HepG2 (cell line): ENCODE data around the gene PHTF1. TPM values are rescaled to one million over a fixed set of nuclear protein-coding genes. Genes with fewer than 3 reads are reported as not detected.

Experiments used
- AGO1 ChIP-seq: fragments of 200-400 bp; formaldehyde crosslinking; IDR thresholded peaks from 2 replicates; pipeline ENCODE4 v1.6.1; 2017; ENCODE audit warnings: mild to moderate bottlenecking, low read depth, low read length, moderate library complexity; ENCODE audit not compliant: poor library complexity, severe bottlenecking
- AGO2 ChIP-seq: fragments of 200-400 bp; formaldehyde crosslinking; optimal IDR thresholded peaks from 2 replicates; pipeline ENCODE3; 2017; ENCODE audit warnings: mild to moderate bottlenecking, low read depth, low read length, moderate library complexity
- IRF2 ChIP-seq: IDR thresholded peaks from 2 replicates; pipeline ENCODE4 v1.6.1; 2018; ENCODE audit warnings: missing genetic modification reagents, missing compliant biosample characterization
- NAIF1 ChIP-seq: sonication (generic); formaldehyde crosslinking; IDR thresholded peaks from 2 replicates; pipeline ENCODE4 v1.5.0; 2020; ENCODE audit warnings: mild to moderate bottlenecking, missing genetic modification reagents, borderline replicate concordance
- NFRKB ChIP-seq: fragments of 450-650 bp; IDR thresholded peaks from 2 replicates; pipeline ENCODE4 v1.6.1; 2017
- ONECUT2 ChIP-seq: sonication (generic); formaldehyde crosslinking; IDR thresholded peaks from 2 replicates; pipeline ENCODE4 v1.4.0; 2020; ENCODE audit warnings: missing genetic modification reagents
- RBM22 ChIP-seq: fragments of 200-400 bp; formaldehyde crosslinking; optimal IDR thresholded peaks from 2 replicates; pipeline ENCODE3; 2017; ENCODE audit warnings: mild to moderate bottlenecking, low read length, moderate library complexity
- SMAD3 ChIP-seq: sonication (generic); formaldehyde crosslinking; IDR thresholded peaks from 2 replicates; pipeline ENCODE4 v1.4.0; 2020; ENCODE audit warnings: missing genetic modification reagents
- SRY ChIP-seq: sonication (generic); formaldehyde crosslinking; IDR thresholded peaks from 2 replicates; pipeline ENCODE4 v1.8.0; 2022; ENCODE audit warnings: mild to moderate bottlenecking, missing genetic modification reagents
- ZNF709 ChIP-seq: sonication (generic); formaldehyde crosslinking; IDR thresholded peaks from 2 replicates; pipeline ENCODE4 v1.5.0; 2020; ENCODE audit warnings: mild to moderate bottlenecking, missing genetic modification reagents
- ZNF879 ChIP-seq: sonication (generic); formaldehyde crosslinking; IDR thresholded peaks from 2 replicates; pipeline ENCODE4 v1.8.1; 2023; ENCODE audit warnings: missing genetic modification reagents
- polyA plus RNA-seq, 8 experiments: library from polyadenylated mRNA; depleted of rRNA in 3 of 8; stranded (reverse) in 7 of 8; unstranded in 1 of 8; fragments of >200 nt; fragmentation: Illumina TruSeq in 4 of 8; extraction: Trizol in 4 of 8; gene quantifications; 2 replicates each; pipeline versions ENCODE4 v1.2.1 to v1.2.3, GENCODE V29; 2011 to 2016; ENCODE audit warnings: low read depth in 4 of 8, missing spikeins in 1 of 8, mixed read lengths in 1 of 8; ENCODE audit not compliant: insufficient read depth in 1 of 8
- total RNA-seq, 5 experiments: library from RNA; depleted of rRNA; stranded (reverse); fragments of >200 nt; fragmentation: Illumina TruSeq; extraction: Trizol; gene quantifications; 2 replicates each; pipeline ENCODE4 v1.2.3, GENCODE V29; 2016; ENCODE audit warnings: low read depth in 1 of 5
- TF ChIP-seq, protein P1 (sequence below): sonication (generic); formaldehyde crosslinking; IDR thresholded peaks from 2 replicates; pipeline ENCODE4 v1.8.0; 2022; ENCODE audit warnings: mild to moderate bottlenecking, missing genetic modification reagents
- TF ChIP-seq, protein P2 (sequence below): IDR thresholded peaks from 2 replicates; pipeline ENCODE4 v1.6.1; 2016; ENCODE audit warnings: low read depth, control low read depth
- TF ChIP-seq, protein P3 (sequence below): IDR thresholded peaks from 2 replicates; pipeline ENCODE4 v1.6.1; 2016; ENCODE audit warnings: mild to moderate bottlenecking, missing biosample characterization, missing genetic modification reagents
- TF ChIP-seq, protein P4 (sequence below): sonication (generic); formaldehyde crosslinking; conservative IDR thresholded peaks from 2 replicates; pipeline ENCODE4 v1.4.0; 2020; ENCODE audit warnings: mild to moderate bottlenecking, missing genetic modification reagents, moderate library complexity

The PHTF1 gene
- total and polyA plus RNA-seq, 2 of the 13 experiments (the other 11 are each of a cell fraction or from before 2014, with no cell fraction given), result 5.0 to 19.7 TPM

- TF ChIP-seq, protein P1, sequence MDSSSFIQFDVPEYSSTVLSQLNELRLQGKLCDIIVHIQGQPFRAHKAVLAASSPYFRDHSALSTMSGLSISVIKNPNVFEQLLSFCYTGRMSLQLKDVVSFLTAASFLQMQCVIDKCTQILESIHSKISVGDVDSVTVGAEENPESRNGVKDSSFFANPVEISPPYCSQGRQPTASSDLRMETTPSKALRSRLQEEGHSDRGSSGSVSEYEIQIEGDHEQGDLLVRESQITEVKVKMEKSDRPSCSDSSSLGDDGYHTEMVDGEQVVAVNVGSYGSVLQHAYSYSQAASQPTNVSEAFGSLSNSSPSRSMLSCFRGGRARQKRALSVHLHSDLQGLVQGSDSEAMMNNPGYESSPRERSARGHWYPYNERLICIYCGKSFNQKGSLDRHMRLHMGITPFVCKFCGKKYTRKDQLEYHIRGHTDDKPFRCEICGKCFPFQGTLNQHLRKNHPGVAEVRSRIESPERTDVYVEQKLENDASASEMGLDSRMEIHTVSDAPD, result 0 out of 2 replicates have a peak, but pooled peaks have one; percentile 13
- peak; percentile 74 for TF ChIP-seq AGO2
- peak; percentile 50 for TF ChIP-seq SRY (CRISPR knock-in tag)
- TF ChIP-seq IRF2 (CRISPR knock-in tag), result peak; percentile 19; the same call in 1 of the 2 replicates
- TF ChIP-seq ONECUT2 (CRISPR knock-in tag), result peak; percentile 92
- TF ChIP-seq, protein P2, sequence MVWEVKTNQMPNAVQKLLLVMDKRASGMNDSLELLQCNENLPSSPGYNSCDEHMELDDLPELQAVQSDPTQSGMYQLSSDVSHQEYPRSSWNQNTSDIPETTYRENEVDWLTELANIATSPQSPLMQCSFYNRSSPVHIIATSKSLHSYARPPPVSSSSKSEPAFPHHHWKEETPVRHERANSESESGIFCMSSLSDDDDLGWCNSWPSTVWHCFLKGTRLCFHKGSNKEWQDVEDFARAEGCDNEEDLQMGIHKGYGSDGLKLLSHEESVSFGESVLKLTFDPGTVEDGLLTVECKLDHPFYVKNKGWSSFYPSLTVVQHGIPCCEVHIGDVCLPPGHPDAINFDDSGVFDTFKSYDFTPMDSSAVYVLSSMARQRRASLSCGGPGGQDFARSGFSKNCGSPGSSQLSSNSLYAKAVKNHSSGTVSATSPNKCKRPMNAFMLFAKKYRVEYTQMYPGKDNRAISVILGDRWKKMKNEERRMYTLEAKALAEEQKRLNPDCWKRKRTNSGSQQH (CRISPR knock-in tag), result 0 out of 2 replicates have a peak, but pooled peaks have one; percentile 32
- TF ChIP-seq, protein P3, sequence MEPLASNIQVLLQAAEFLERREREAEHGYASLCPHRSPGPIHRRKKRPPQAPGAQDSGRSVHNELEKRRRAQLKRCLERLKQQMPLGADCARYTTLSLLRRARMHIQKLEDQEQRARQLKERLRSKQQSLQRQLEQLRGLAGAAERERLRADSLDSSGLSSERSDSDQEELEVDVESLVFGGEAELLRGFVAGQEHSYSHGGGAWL (CRISPR knock-in tag), result peak; percentile 17; the same call in 1 of the 2 replicates
- TF ChIP-seq SMAD3 (CRISPR knock-in tag), result 0 out of 2 replicates have a peak, but pooled peaks have one; percentile 12
- TF ChIP-seq ZNF879 (CRISPR knock-in tag), result no peak
- TF ChIP-seq ZNF709 (CRISPR knock-in tag), result peak; percentile 81; the same call in 1 of the 2 replicates
- TF ChIP-seq, protein P4, sequence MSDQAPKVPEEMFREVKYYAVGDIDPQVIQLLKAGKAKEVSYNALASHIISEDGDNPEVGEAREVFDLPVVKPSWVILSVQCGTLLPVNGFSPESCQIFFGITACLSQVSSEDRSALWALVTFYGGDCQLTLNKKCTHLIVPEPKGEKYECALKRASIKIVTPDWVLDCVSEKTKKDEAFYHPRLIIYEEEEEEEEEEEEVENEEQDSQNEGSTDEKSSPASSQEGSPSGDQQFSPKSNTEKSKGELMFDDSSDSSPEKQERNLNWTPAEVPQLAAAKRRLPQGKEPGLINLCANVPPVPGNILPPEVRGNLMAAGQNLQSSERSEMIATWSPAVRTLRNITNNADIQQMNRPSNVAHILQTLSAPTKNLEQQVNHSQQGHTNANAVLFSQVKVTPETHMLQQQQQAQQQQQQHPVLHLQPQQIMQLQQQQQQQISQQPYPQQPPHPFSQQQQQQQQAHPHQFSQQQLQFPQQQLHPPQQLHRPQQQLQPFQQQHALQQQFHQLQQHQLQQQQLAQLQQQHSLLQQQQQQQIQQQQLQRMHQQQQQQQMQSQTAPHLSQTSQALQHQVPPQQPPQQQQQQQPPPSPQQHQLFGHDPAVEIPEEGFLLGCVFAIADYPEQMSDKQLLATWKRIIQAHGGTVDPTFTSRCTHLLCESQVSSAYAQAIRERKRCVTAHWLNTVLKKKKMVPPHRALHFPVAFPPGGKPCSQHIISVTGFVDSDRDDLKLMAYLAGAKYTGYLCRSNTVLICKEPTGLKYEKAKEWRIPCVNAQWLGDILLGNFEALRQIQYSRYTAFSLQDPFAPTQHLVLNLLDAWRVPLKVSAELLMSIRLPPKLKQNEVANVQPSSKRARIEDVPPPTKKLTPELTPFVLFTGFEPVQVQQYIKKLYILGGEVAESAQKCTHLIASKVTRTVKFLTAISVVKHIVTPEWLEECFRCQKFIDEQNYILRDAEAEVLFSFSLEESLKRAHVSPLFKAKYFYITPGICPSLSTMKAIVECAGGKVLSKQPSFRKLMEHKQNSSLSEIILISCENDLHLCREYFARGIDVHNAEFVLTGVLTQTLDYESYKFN (CRISPR knock-in tag), result peak; percentile 42; the same call in 1 of the 2 replicates
- TF ChIP-seq AGO1, result peak; percentile 57
- TF ChIP-seq NFRKB, result no peak
- peak; percentile 22 for TF ChIP-seq RBM22
- no peak for TF ChIP-seq NAIF1 (CRISPR knock-in tag)
Observed at GRCh38 chr1:113758631-113759332, 504 bp downstream of the PHTF1 start (continued).
